BLaER1 (cell line): ENCODE measurements around the gene C6orf136.

Experiments
- H3K27ac ChIP-seq: shearing (Covaris generic); formaldehyde crosslinking; 2 replicates; pipeline ENCODE4 v1.8.1; 2022
- H3K27me3 ChIP-seq: shearing (Covaris generic); formaldehyde crosslinking; 2 replicates; pipeline ENCODE4 v1.8.1; 2022
- H3K36me3 ChIP-seq: shearing (Covaris generic); formaldehyde crosslinking; 2 replicates; pipeline ENCODE4 v1.8.1; 2022
- H3K4me1 ChIP-seq: shearing (Covaris generic); formaldehyde crosslinking; 2 replicates; pipeline ENCODE4 v1.8.1; 2022
- H3K4me2 ChIP-seq: shearing (Covaris generic); formaldehyde crosslinking; 2 replicates; pipeline ENCODE4 v1.8.1; 2022
- H3K4me3 ChIP-seq: shearing (Covaris generic); formaldehyde crosslinking; 2 replicates; pipeline ENCODE4 v1.8.1; 2022
- H3K9ac ChIP-seq: shearing (Covaris generic); formaldehyde crosslinking; 2 replicates; pipeline ENCODE4 v1.8.1; 2022
- H3K9me3 ChIP-seq: shearing (Covaris generic); formaldehyde crosslinking; 2 replicates; pipeline ENCODE4 v1.8.1; 2022
- H4K20me1 ChIP-seq: shearing (Covaris generic); formaldehyde crosslinking; 2 replicates; pipeline ENCODE4 v1.8.1; 2022
- Cebpa-rat ChIP-seq: shearing (Covaris generic); IDR thresholded peaks from 2 replicates; pipeline ENCODE4 v1.8.1; 2022

Gene C6orf136

DNA sequence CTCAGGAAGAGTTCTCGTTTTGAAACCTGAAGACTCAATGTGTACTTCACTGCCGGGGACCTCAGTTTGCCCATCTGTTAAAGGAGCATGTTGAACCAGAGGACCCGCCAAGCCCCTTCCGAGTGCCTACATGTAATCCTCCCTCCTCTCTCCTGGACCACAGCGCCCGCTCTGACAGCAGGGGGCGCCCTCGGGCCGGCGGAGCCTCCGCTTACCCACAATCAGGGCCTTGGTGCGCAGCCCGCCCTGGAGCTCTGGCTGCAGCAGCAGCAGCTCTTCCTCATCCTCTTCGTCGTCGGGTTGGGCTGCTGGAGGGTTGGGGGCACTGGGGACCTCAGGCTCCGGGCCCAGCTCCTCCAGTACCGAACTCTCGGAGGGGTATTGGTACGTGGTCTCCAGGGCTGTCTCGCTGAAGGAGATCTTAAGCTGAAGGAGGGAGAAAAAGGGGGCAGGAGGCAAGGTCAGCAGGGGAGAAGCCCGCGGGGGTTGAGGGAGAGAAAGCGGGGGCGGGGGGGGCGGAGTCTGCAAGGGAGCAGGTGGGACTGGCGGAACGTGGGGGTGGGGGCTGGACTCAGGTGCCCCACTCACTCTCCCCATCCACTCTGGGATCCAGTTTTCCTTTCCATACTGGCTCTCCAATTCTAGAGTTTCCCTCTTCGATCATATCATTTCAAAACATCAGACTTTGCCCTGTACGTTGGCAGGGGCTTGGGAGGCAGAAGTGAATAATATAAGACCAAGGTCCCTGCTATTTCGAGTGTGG lies 32.2 kb downstream of the C6orf136 start:
- no peak for TF ChIP-seq Cebpa-rat
- Histone ChIP-seq H3K4me3 (peak overlapping the region; percentile 91), H3K9ac (peak overlapping the region; percentile 100), H3K9me3 (no peaks in the 10 kb centered on the region), H3K27ac (peak overlapping the region; percentile 100), H3K4me1 (peaks cover 63% of the 10 kb centered on the region), H3K4me2 (peak overlapping the region; percentile 95), H3K36me3 (peaks cover 64% of the 10 kb centered on the region), H4K20me1 (peaks cover 75% of the 10 kb centered on the region), H3K27me3 (no peaks in the 10 kb centered on the region)

DNA sequence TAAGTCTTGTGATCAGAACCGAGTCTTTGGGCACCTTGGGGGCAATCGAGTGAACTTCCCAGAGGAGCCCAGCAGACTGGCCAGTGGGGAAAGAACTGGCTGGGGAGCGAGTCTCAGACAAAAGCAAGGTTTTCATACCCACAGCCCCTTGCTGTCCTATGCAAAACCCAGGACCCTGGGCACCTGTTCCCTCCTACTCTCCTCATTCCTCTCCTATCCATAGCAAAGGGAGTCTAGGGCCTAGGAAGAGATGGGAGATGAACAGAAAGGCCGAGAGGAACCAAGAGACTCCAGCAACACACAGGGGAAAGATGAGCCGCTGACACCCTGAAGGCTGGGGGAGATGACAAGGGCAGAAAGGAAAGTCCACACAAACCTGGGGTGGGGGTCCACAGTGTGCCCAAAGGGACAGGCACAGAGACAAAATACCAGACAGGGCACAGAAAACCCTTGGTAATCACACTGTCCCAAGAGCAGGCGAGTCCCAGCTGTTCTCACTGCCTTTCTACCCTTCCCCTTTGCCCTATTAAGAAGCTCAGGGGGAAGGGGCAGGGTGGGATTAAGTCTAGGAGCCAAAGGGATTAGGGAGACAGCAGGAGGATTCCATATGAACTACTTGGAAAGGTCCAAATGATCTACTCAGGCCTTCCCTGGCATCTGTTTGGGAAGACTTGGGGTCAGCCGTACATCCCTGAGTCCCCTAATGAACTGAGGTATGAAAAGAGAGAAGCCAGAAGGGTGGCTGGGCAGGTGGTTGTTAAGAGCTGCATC lies 33.0 kb downstream of the C6orf136 start:
- Histone ChIP-seq H3K36me3 (peaks cover 66% of the 10 kb centered on the region), H3K27ac (peak overlapping the region; percentile 100), H3K9ac (peak overlapping the region; percentile 100), H3K9me3 (no peaks in the 10 kb centered on the region), H3K4me2 (peak overlapping the region; percentile 95), H4K20me1 (peaks cover 80% of the 10 kb centered on the region), H3K4me3 (peak overlapping the region; percentile 91), H3K4me1 (peaks cover 59% of the 10 kb centered on the region), H3K27me3 (no peaks in the 10 kb centered on the region)
- no peak for TF ChIP-seq Cebpa-rat

GRCh38 chr6:30681766-30682142 lies 34.8 kb downstream of the C6orf136 start:
- H4K20me1 ChIP-seq, result peaks cover 78% of the 10 kb centered on the region
- H3K27ac ChIP-seq, result peak overlapping the region; percentile 100
- peak overlapping the region; percentile 91 for H3K4me3 ChIP-seq
- peak overlapping the region; percentile 95 for H3K4me2 ChIP-seq
- H3K27me3 ChIP-seq, result no peaks in the 10 kb centered on the region
- H3K9me3 ChIP-seq, result no peaks in the 10 kb centered on the region
- peaks cover 55% of the 10 kb centered on the region for H3K36me3 ChIP-seq
- peaks cover 46% of the 10 kb centered on the region for H3K4me1 ChIP-seq
- H3K9ac ChIP-seq, result peak overlapping the region; percentile 100
- no peak for TF ChIP-seq Cebpa-rat

DNA sequence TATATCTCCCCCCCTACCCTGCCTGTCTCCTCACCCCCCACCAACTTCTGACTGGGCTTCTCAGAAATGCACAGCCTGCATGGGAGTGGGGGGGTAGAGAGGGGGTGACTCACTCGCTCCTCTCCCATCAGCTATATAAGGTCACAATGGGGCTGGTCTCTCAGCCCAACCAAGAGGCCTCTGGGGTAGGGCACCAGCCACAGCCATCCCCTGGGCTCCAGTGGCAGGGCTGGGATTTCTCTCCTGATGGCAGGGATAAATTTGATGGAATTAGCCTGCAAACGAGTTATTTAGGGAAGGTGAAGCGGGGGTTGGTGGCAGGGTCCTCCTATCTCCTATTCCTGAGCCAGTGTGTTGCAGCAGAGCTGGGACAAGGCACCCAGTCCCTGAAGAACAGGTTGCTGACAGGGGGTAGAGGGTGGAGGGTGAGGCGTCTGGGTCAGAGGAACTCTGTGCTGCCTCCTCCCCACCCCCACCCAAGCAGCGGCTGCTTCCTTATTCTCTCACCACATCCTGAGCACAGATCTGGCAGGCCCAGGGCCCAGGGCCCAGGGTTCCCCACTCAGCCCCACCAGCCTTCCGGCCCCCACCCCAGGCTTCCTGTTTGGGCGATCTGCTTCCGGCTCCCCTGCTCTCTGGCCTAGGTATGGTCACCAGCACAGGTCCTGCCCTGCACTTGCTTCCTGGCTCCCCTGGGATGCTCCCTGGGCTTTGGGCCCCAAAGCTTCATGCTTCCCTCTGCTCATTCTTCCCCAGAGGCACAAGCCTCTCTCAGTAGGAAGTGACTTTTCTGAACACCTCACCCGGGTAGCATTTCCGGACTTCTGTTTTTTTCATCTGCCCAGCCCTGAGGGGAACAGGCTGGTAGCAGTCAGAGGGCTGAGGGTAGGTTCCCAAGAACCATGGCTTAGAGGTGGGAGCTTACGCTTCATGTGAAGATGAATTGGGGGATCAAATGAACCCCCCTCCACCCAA lies 35.5 kb downstream of the C6orf136 start:
- peak overlapping the region; percentile 95 for H3K4me2 ChIP-seq
- H3K36me3 ChIP-seq, result peaks cover 48% of the 10 kb centered on the region
- H3K4me1 ChIP-seq, result peaks cover 39% of the 10 kb centered on the region
- H4K20me1 ChIP-seq, result peaks cover 71% of the 10 kb centered on the region
- H3K9me3 ChIP-seq, result no peaks in the 10 kb centered on the region
- peak overlapping the region; percentile 100 for H3K27ac ChIP-seq
- no peaks in the 10 kb centered on the region for H3K27me3 ChIP-seq
- TF ChIP-seq Cebpa-rat, result no peak
- H3K4me3 ChIP-seq, result peak overlapping the region; percentile 91
- peak overlapping the region; percentile 100 for H3K9ac ChIP-seq

GRCh38 chr6:30683183-30683979 lies 36.4 kb downstream of the C6orf136 start:
- Histone ChIP-seq H3K36me3 (peaks cover 42% of the 10 kb centered on the region), H3K27ac (peak overlapping the region; percentile 100), H3K9me3 (no peaks in the 10 kb centered on the region), H4K20me1 (peaks cover 61% of the 10 kb centered on the region), H3K4me3 (peak overlapping the region; percentile 91), H3K4me2 (peak overlapping the region; percentile 95), H3K4me1 (peaks cover 30% of the 10 kb centered on the region), H3K27me3 (no peaks in the 10 kb centered on the region), H3K9ac (peak overlapping the region; percentile 100)
- no peak for TF ChIP-seq Cebpa-rat

GRCh38 chr6:30683980-30684338 lies 37.0 kb downstream of the C6orf136 start:
- peak overlapping the region; percentile 100 for H3K9ac ChIP-seq
- peak overlapping the region; percentile 91 for H3K4me3 ChIP-seq
- no peaks in the 10 kb centered on the region for H3K27me3 ChIP-seq
- peak overlapping the region; percentile 95 for H3K4me2 ChIP-seq
- H3K4me1 ChIP-seq, result peaks cover 30% of the 10 kb centered on the region
- H4K20me1 ChIP-seq, result peaks cover 56% of the 10 kb centered on the region
- no peak for TF ChIP-seq Cebpa-rat
- H3K9me3 ChIP-seq, result no peaks in the 10 kb centered on the region
- H3K27ac ChIP-seq, result peak overlapping the region; percentile 100
- peaks cover 36% of the 10 kb centered on the region for H3K36me3 ChIP-seq

DNA sequence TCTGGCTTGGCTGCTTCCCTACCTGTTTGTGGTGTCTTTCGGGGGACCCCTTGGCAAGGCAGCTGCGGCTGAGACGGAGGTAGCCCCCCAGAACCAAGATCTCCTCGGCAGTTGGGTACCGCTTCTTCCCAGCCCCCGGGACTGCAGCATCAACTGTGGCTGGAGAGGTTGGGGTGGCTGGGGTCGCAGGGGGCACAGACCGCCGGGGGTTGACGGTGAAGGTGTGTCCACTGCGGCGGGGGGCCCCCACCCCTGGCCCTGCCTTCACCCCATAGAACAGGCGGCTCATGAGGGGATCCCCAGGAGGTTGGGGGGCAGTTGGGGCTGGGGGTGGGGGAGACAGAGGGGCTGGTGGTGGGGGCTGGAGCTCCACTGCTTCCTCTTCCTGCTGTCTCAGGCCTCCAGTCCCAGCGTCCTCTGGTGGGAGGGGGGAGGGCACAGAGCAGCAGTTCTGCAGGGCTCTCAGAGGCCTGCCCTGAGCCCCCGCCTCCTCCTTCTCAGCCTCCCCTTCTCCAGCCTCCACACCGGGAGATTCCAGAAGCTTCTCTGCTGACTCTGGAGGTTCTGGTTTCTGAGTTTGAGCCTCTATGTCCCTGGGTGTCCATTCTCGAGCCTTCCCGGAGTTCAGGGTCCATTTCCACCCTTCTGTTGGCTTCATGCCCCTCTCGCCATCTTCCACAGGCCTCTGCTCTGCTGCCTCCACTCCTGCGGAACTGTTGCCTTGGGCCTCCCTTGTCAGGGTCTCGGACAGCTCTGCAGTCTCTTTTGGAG lies 37.6 kb downstream of the C6orf136 start:
- peaks cover 49% of the 10 kb centered on the region for H4K20me1 ChIP-seq
- no peak for TF ChIP-seq Cebpa-rat
- H3K4me3 ChIP-seq, result peak overlapping the region; percentile 91
- H3K36me3 ChIP-seq, result peaks cover 33% of the 10 kb centered on the region
- H3K4me2 ChIP-seq, result peak overlapping the region; percentile 95
- peaks cover 34% of the 10 kb centered on the region for H3K4me1 ChIP-seq
- H3K27me3 ChIP-seq, result no peaks in the 10 kb centered on the region
- H3K9ac ChIP-seq, result peak overlapping the region; percentile 100
- H3K9me3 ChIP-seq, result no peaks in the 10 kb centered on the region
- H3K27ac ChIP-seq, result peak overlapping the region; percentile 100
